Type B pancreatic cell (in vitro differentiated cells): ENCODE results near the gene TMEM272. TPM values are rescaled to one million over a fixed set of nuclear protein-coding genes. Genes with fewer than 3 reads are reported as not detected.
A peak's percentile ranks its signal among the peaks of the same experiment; 100 is the strongest.

Experiments
- DNase-seq: peaks from one replicate; pipeline ENCODE4 v3.0.0; 2021; ENCODE audit warnings: mixed read lengths; ENCODE audit not compliant: unreplicated experiment; ENCODE audit errors: extremely low spot score
- H3K27ac Mint-ChIP-seq: 2 replicates; pipeline ENCODE4 v1.8.0; 2021; ENCODE audit warnings: mild to moderate bottlenecking, mixed read lengths
- H3K27me3 Mint-ChIP-seq: 2 replicates; pipeline ENCODE4 v1.8.0; 2021; ENCODE audit warnings: mixed read lengths
- H3K36me3 Mint-ChIP-seq: 2 replicates; pipeline ENCODE4 v1.8.0; 2021; ENCODE audit warnings: mixed read lengths
- H3K4me1 Mint-ChIP-seq: one replicate; pipeline ENCODE4 v1.8.0; 2021; ENCODE audit warnings: mixed read lengths; ENCODE audit not compliant: unreplicated experiment
- H3K4me3 Mint-ChIP-seq: 2 replicates; pipeline ENCODE4 v1.8.0; 2021; ENCODE audit warnings: mild to moderate bottlenecking, mixed read lengths
- H3K9me3 Mint-ChIP-seq: 2 replicates; pipeline ENCODE4 v1.8.0; 2021; ENCODE audit warnings: mixed read lengths
- total RNA-seq: library from RNA; stranded (reverse); gene quantifications from 2 replicates; pipeline ENCODE4 v1.2.1, GENCODE V29; 2021; ENCODE audit warnings: low replicate concordance
- TF ChIP-seq, protein P1 (sequence below): fragments of 200-600 bp; sonication (generic); conservative IDR thresholded peaks from 2 replicates; pipeline ENCODE4 v1.5.0; 2021; ENCODE audit warnings: antibody characterized with exemption, mild to moderate bottlenecking

TMEM272 gene
- total RNA-seq, 1 donor from 2014 or later: 0.63 TPM

DNA sequence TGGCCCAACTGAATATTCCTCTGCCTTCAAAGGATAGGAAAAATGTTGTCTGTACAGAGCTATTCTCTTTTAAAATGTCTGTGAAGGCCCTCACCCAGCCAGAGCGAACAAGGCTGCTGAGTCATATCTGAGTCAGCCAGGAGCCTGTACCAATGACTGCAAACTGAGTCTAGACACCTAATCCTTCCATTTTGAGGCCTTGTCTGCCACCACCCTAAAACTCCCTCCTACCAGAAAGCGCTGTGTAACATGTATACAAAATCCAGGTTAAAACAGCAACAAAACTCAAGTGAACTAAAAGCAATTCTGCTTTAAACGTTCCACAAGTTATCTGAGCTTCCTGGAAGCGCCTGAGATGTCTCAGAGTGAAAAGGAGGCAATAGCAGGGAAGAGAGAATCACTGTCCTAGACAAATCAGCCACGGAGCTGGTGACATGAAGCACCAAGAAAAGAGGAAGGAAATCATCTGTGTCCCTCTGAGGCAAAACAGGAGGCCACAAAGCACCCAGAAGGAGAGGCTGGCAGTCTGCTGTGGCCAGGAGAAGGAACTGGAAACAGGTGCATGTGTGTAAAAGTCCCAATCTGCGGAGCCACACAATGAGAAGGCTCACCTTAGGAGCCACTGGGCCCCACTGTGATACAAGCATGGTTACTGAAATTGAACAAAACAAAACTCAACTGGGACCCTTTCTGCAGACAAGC lies 51.3 kb downstream of the TMEM272 start:
- Mint-ChIP-seq H3K36me3 (peaks cover 8% of the 10 kb centered on the region), H3K9me3 (peaks cover 3% of the 10 kb centered on the region), H3K4me3 (no peak overlapping the region), H3K27me3 (no peaks in the 10 kb centered on the region), H3K4me1 (peaks cover 11% of the 10 kb centered on the region), H3K27ac (peak overlapping the region; percentile 65)
- TF ChIP-seq, protein P1, sequence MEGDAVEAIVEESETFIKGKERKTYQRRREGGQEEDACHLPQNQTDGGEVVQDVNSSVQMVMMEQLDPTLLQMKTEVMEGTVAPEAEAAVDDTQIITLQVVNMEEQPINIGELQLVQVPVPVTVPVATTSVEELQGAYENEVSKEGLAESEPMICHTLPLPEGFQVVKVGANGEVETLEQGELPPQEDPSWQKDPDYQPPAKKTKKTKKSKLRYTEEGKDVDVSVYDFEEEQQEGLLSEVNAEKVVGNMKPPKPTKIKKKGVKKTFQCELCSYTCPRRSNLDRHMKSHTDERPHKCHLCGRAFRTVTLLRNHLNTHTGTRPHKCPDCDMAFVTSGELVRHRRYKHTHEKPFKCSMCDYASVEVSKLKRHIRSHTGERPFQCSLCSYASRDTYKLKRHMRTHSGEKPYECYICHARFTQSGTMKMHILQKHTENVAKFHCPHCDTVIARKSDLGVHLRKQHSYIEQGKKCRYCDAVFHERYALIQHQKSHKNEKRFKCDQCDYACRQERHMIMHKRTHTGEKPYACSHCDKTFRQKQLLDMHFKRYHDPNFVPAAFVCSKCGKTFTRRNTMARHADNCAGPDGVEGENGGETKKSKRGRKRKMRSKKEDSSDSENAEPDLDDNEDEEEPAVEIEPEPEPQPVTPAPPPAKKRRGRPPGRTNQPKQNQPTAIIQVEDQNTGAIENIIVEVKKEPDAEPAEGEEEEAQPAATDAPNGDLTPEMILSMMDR: no peak
- no peak for DNase-seq

DNA sequence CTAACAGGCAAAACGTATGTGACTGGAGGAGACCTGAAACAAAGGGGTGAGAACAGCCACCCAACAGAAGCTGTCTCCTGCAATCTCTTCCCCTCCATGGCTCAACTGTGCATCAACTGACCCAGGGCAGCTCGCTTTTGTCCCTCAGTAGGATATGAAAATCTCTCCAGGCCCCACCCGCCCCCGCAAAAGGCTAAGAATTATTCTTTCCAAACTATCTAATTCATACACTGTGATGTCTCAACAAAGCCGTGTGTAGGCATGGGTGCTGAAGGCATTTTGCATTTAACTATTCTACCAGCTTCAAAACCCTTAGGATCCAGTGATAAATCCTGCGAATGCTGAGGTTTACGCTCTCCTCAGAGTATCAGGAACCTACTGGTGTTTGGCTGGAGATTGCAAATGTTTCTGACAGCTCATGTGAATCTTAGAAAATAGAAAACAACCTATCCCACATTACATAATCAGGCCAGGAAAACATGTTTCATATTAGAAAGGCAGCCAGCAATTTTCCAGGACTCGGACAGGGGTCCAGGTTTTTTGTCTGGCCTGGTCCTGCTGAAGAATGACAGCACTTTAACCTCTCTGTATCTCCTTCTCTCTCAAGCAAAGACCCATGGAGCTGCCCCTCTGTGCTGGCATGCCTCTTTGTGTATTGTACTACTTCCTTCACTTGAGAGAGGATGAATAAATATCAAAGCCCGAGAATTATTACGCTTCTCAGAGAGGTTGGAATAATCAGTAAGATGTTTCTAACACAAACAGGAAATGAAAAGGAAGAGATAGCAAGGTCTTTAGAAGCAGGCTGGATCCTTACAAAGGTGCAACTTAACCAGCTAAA lies 58.3 kb downstream of the TMEM272 start:
- no peak for DNase-seq
- TF ChIP-seq, protein P1: no peak
- peaks cover 28% of the 10 kb centered on the region for H3K4me1 Mint-ChIP-seq
- peak overlapping the region; percentile 7 for H3K4me3 Mint-ChIP-seq
- no peaks in the 10 kb centered on the region for H3K27me3 Mint-ChIP-seq
- H3K27ac Mint-ChIP-seq: peak overlapping the region; percentile 86
- peaks cover 8% of the 10 kb centered on the region for H3K36me3 Mint-ChIP-seq
- H3K9me3 Mint-ChIP-seq: peaks cover 3% of the 10 kb centered on the region

DNA sequence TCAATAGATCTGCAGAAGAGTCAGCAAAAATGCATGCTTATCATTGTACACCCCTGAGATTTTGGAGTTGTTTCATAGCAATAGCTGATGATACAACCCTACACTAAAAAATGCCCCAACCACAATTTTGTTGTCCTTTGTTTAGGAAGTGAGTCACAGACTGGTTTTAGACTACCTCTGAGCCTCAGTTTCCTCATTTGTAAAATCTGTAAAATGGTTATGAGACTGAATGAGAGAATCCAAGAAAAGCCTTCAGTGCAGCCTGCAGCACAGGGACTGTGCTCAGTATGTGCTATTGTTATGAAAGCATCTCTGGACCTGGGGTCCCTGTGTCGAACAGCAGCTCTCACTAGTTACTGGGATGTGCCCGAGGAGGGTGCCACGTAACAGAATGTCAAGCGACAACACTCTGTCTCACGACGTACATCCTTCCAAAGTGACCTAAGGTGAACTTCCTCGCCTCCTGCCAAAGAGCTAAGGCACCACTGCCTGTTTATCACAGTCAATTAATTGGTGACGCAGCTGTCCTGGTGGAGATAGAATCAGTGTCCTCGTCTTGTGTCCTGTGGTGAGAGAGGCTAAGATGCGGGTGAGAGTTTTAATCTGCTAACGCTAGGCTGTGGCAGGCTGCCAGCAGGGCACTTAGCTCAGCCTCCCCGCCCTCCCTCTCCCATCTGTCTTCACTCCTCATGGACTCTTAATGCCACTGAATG lies 59.1 kb downstream of the TMEM272 start:
- H3K4me1 Mint-ChIP-seq: peaks cover 28% of the 10 kb centered on the region
- H3K4me3 Mint-ChIP-seq: no peak overlapping the region
- H3K36me3 Mint-ChIP-seq: peaks cover 7% of the 10 kb centered on the region
- H3K27me3 Mint-ChIP-seq: no peaks in the 10 kb centered on the region
- peaks cover 3% of the 10 kb centered on the region for H3K9me3 Mint-ChIP-seq
- TF ChIP-seq, protein P1: no peak
- peak overlapping the region; percentile 86 for H3K27ac Mint-ChIP-seq
- no peak for DNase-seq

DNA sequence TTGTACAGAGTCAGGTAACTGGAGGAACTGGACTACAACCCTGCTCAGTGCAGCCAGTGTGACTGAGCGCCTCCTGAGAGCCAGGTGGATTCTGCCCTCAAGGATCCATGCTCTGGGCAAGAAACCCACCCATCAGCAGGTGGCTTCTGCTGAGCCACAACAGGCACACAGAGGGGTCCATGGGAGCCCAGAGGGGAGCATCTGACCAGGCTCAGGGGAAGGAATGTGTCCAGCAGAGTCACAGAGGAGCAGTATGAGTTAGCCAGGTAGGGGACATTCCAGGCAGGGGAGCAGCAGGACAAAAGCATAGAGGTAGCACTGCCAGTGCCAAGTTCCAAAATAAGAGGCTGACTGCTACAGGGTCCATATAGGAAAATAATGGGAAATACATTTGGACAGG lies 60.9 kb downstream of the TMEM272 start:
- Mint-ChIP-seq H3K27me3 (no peaks in the 10 kb centered on the region), H3K36me3 (peaks cover 5% of the 10 kb centered on the region), H3K4me1 (peaks cover 24% of the 10 kb centered on the region), H3K9me3 (peaks cover 1% of the 10 kb centered on the region), H3K4me3 (no peak overlapping the region), H3K27ac (peak overlapping the region; percentile 65)
- TF ChIP-seq, protein P1: no peak
- DNase-seq: no peak

DNA sequence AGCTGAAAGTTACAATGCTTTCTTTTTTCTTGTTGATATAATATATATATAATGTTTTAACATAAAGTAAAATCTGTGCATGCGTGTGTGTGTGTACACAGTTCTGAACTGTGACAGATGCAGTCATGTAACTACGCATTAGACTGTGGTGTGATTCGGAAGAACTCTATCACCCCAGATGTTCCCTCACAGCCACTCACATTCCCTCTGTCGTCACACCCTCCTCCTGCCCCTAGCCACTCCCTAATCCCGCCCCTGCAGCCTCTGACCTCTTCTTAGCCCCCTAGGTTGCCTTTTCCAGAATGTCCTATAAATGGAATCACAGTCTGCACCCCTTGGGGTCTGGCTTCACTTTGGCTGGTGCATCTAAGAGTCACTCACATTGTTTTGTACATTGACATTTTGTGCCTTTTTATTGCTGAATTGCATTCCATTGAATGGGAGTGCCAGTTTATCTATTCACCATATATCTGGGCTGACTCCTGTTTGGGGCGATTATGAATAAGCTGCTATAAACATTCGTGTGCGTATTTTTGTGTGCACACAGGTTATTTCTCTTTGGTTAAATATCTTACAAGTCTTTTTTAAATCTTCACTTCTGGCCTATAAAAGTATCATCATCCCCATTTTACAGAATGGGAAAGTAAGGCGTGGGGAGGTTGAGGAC lies 61.4 kb downstream of the TMEM272 start:
- Mint-ChIP-seq H3K27ac (peak overlapping the region; percentile 65), H3K9me3 (no peaks in the 10 kb centered on the region), H3K36me3 (peaks cover 3% of the 10 kb centered on the region), H3K4me3 (no peak overlapping the region), H3K27me3 (no peaks in the 10 kb centered on the region), H3K4me1 (peaks cover 23% of the 10 kb centered on the region)
- TF ChIP-seq, protein P1: no peak
- no peak for DNase-seq
